ENCODE results near the gene CACNA2D1.

DNA sequence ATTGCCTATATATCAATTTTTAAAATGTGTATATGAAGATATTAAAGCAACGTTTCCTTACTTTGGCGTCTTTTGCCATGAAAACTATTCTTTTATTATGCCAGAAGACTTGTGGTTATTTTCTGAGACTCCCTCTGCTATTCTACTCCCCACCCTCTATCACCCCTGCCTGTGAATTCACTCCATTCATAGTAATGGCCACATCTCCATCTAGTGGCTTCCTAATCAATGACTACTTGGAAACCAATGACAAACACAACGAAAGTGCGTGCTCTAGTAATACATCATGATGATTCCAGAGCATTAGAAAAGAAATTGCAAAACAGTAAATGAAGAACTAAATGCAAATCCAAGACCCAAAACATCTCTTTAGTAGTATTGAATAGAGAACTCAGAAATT is 487.1 kb downstream of the CACNA2D1 start:
- TF ChIP-seq CTCF (IDR thresholded peaks at IDR 0.05) (peak in 1 of 4 experiments; percentile 7), POLR2A (IDR thresholded peaks at IDR 0.05) (no peak), POLR2AphosphoS5 (IDR thresholded peaks at IDR 0.05) (no peak), EP300 (IDR thresholded peaks at IDR 0.05) (no peak)
